ENCODE data around the gene SDR39U1.
A peak's percentile ranks its signal among the peaks of the same experiment; 100 is the strongest.

Gene SDR39U1

DNA sequence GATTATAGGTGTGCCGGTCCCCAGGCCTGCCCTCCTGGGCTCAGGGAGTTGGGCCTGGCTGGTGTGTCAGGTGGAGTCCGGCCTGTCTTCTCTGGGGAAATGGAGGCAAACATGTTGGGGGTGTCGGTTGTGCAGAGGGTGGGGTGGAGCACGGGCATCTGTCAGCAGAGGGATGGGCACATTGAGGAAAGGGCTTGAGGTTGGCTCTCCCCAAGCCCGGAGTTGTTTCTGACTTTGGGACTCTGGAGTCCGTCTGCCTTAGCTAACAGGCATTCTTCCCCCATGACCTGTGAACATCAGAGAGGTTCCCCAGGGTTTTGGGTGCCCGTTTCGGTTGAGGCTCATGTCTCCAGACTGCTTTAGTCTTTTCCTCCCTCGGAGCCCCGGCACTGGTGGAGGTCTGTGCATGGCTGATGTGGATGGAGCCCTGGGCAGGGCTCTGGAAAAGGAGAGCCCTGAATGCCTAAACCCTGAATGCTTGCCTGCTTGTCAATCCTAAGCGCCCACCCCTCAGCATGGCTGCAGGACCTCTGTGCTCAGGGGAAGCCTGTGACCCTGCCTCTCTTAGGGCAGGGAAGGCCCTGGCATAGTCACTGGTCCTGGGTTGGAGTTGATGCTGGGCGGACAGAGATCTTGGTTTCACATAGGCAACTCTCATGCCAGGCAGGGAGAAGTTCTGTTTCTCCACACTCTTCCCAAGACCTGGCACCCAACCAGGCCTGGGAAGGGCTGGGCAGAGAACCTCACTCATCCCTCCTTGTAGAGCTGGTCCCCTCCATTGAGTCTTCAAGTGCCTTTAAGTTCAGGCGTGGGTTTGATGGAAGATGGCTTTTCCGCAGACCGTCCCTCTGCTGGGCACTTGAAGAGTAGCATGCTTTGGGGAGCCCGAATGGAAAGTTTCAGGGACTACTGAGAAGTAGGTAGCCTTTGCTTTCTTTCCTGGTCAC lies 30.9 kb downstream of the SDR39U1 start:
- no peak for DNase-seq (ENCODE audit: low spot score)

DNA sequence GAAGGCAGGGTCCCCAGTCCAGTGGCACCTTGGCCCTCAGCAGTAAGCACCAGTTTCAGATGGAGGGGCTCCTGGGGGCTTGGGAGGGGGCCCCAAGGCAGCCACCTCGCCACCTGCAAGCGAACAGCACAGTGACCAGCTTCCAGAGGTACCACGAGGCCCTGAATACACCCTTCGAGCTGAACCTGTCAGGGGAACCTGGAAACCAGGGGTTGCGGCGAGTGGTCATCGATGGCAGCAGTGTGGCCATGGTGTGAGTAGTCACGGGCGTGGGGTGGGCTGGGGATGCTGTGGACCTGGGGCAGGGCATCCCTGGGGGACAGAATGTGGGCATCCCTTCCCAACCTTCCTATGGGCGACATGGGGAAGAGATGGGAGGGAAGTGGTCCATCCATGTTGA lies 32.6 kb downstream of the SDR39U1 start:
- no peak for DNase-seq (ENCODE audit: low spot score)

DNA sequence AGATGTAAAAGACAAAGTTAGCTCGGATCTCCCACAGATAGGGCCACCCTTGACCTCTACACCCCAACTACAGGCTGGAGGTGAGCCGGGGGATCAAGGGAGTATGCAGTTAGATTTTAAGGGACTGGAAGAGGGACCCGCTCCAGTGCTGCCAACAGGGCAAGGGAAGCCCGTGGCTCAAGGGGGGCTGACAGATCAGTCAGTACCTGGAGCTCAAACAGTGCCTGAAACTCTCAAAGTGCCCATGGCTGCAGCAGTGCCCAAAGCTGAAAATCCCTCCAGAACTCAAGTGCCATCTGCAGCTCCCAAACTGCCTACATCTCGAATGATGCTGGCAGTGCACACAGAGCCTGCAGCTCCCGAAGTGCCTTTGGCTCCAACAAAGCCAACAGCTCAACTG lies 33.4 kb downstream of the SDR39U1 start:
- no peak for DNase-seq (ENCODE audit: low spot score)

DNA sequence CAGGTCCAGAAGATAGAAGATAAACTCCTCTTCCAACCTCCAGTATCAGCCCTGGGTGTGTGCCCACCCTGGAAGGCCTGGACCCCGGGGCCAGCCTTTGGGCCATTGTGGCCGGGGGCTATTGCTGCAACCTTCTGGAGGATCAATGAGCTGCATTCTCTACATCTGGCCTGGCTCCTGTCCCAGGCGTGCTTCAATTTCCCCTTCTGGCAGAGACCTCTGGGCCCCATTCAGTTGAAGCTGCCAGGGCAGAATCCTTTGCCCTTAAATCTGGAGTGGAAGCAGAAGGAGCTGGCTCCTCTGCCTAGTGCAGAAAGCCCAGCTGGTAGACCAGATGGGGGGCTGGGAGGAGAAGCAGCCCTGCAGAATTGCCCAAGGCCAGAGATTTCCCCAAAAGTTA lies 33.8 kb downstream of the SDR39U1 start:
- DNase-seq (ENCODE audit: low spot score) = no peak

DNA sequence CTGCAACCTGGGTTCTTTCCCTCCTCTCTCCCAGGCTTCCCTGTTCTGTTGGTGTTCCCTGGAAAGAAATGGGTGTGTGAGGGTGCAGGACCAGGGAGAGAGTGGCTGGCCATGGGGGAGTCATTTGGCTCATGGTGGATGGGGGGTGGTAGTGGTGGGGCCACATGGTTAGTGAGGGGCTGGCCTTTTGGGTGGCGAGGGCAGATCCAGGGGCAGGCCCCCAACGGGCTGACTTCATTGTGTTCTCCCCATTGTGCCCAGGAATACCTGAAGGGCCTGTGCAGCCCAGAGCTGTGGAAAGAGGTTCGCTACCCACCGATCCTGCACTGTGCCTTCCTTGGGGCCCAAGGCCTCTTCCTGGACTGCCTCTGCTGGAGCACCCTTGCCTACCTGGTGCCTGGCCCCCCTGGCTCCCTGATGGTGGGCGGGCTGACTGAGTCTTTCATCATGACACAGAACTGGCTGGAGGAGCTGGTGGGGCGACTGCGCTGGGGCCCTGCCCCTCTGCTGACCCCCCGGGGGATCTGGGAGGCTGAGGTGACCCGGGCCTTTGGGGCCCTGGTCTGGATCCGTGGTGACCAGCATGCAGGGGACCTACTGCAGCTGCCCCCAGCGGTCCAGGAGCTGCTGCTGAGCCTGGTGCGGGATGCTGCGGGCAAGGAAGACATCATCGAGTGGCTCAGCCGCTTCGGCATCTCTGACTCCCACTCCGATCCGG lies 34.8 kb downstream of the SDR39U1 start:
- DNase-seq (ENCODE audit: low spot score) = no peak

DNA sequence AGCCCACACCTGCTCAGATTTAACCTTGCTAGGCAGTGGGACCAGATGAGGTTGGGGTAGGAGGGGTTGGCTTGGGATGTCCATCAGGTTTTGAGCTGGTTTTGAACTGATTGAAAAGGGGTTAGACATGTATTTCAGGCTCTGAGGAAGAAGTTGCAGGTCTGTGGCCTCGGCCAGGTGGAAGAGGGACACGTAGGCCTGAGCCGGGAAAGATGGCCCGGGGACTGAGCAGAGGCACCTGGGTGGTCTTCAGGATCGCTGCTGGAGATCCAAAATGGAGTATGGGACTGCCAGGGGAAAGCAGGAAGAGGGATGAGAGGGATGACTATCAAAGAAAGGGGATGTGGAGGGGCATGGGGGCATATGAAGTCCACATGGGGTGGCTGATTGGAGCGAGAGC lies 36.2 kb downstream of the SDR39U1 start:
- DNase-seq (ENCODE audit: low spot score) = no peak

DNA sequence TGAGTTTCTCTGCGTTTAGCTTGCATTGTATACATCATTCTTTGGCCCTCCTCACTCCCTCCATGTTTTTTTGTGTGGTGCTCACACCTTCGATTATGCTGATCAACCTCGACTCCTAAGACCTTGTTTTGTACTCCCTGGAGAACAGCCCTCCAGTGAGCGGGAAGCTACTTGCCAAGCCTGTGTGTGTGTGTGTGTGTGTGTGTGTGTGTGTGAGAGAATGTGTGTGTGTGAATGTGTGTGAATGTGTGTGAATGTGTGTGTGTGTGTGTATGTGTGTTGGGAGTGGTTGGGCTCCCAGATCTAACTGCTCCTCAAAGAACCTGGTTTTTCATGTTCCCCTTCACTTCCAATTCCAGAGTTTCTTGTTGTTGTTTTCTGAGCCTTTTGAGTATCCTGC lies 37.8 kb downstream of the SDR39U1 start:
- no peak for DNase-seq (ENCODE audit: low spot score)

DNA sequence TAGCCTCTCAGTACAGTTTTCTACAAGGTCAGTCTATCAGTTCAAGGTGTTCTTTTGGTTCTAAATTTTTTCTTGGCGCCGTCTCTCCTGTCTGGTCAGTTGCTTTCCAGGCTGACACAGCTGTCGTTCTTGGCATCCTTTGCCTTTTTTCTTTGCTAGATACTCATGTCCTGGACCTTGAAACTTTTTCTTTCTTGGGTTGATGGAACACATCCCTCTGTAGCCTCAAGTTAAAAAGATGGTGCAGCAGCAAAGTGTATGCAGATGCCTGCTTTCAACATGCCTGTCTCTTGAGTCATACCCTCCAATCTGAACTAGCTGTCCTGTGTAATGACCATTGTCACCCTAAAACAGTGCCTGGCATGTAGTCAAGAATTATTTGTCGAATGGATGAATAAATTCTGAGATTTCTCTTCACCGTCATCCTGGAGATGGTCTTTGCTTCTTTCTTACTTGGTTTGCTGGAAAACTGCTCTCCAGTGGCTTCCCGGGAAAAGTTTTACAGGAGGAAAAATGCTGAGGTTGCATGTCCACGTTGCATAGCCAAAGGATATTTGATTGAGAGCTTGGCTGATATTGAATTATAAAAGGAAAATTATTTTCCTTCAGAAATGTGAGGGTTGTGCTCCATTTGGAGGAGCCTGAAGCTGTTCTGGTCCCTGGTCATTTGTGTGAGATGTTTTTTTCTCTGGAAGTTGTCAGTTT lies 39.1 kb downstream of the SDR39U1 start:
- no peak for DNase-seq (ENCODE audit: low spot score)

DNA sequence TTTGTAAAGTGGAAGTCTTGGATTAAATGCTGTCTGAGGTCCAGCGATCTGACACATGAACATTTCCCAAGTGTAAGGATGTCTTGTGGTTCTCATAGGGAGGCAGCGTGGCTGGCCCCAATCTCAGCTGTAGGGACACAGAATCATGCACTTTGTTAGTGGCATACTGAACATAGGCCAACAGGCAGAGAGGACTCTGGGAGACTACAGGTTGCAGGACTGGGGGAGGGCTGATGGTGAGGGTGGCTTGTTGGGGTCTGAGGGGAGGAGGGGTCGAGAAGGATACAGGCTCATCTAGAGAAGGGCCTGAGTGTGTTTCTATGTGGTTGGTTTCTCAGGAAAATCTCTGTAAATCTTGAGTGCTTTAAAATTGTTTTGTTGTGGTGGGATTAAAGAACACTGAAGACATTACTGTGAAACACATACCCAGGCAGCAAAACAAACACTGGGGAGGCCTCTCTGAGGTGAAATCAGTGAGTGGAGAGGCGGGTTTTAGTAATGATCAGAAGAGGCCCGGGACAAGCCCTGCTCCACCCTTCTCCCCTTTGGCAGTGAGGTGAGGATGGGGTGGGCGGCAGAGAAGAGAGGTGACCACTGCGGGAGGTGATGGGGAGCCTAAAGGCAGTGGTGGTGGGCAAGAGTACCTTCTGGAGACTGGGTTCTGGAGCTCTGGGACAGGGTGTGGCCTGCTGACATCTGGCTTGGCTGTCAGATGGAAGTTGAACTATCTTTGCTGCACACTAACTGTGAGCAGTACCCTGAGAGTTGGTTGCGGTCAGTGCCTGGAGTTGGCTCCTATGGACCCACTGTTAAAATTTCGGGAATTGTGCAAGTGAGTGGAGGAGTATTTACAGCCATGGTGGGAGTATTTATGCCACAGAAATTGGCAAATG lies 40.5 kb downstream of the SDR39U1 start:
- DNase-seq (ENCODE audit: low spot score) = no peak

DNA sequence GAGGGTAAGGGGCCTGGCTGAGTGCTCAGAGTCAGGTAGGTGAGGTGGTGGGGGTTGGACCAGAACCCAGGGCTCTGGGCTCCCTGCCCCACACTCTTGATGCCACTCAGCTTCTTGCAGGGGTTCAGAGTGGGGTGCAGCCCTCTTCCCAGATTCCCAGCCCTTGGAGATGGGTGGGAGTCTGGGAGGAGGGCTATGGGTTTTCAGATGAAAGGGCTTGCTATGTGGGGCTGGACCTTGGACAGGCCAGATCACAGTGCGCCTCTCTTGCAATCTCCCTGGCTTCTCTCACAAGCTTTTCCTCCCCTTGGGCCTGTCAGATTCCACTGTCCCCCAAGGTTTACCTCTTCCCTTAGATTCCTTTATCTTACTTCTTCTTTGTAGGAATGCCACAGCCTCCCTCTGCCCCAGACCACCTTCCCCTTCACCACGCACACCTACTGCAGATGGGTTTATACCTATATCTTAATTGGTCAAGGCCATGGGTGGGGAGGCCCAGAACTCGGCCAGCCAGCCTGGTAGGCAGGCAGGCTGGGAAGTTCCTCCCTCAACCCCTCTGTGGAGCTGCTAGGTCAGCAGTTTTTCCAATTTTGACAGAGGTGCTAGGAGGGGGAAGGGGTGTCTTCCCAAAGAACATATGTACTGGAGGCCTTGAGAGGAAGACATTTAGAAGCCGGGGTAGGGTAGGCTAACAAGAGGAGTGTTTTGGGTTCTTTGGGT lies 42.4 kb downstream of the SDR39U1 start:
- no peak for DNase-seq (ENCODE audit: low spot score)

DNA sequence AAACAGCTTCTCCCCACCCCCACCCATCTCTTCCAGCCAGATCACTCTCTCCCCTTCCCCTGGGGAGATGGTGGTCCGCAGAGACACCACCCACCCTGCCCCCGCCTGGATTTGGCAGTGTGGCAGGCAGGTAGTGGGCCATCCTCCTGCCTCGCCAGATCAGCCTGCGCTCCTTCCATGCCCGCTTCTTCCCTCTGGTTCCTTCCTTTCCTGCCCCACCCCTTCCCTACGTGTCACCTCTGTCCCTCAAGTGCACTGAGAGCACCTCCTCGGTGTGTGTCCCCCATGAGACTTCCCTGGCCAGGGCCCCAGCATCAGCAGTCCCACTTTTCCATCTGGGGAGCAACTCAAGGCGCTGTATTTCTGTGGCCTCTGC lies 43.1 kb downstream of the SDR39U1 start:
- no peak for DNase-seq (ENCODE audit: low spot score)

DNA sequence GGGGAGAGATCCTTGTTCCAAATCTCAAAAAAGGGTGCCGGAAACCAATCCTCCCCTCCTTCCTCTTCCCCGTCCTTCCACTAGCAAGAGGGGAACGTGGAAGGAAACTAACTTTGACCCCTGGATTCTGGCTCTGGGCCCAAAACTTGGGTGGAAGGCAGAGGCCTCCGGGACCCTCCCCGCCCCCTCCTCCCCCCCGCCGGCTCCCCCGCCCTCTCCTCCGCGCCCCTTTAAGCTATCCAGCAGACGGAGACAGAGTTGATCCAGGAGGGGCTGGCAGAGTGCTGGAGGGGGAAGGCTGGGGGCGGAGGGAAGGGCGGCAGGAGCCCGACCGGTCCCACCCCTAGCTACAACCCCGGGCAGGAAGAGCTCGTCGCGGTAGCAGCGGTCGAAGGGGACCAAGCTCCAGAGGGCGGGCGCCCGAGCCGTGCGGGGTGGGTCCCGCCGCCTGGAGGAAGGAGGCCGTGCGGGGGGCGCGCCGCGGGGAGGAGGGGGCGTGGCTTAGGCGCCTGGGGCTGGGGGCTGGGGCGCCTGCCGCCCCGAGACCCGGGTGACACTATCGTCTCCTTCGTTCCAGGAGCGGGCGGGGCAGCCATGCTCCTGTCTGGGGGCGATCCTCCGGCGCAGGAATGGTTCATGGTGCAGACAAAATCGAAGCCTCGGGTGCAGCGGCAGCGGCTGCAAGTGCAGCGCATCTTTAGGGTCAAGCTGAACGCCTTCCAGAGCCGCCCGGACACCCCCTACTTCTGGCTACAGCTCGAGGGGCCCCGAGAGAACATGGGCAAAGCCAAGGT lies 43.7 kb downstream of the SDR39U1 start, which contains the start of gene NYNRIN:
Gene NYNRIN, plus strand, starts transcription at position 351 of the 794 bp plus-strand sequence. Its CDS starts 244 bp downstream, at position 595.
- DNase-seq (ENCODE audit: low spot score) = peak; percentile 80

DNA sequence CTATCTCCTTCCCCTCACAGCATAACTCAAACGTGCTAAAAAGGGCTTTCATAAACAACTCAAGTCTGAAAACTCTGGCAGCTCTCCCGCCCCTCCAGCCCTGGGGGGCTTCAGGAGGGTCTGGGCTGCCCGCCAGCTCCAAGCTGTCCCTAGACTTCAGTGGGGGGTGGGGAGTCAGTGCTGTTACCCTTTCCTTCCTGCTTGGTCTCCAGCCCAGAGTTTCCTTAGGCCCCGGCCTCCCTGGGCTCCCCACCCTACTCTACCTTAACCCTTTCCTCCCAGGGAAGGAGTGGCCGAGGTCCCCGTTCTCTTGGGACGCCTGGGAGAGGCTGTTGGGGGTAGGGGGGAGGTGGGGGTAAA lies 44.3 kb downstream of the SDR39U1 start:
- peak; percentile 61 for DNase-seq (ENCODE audit: low spot score)

DNA sequence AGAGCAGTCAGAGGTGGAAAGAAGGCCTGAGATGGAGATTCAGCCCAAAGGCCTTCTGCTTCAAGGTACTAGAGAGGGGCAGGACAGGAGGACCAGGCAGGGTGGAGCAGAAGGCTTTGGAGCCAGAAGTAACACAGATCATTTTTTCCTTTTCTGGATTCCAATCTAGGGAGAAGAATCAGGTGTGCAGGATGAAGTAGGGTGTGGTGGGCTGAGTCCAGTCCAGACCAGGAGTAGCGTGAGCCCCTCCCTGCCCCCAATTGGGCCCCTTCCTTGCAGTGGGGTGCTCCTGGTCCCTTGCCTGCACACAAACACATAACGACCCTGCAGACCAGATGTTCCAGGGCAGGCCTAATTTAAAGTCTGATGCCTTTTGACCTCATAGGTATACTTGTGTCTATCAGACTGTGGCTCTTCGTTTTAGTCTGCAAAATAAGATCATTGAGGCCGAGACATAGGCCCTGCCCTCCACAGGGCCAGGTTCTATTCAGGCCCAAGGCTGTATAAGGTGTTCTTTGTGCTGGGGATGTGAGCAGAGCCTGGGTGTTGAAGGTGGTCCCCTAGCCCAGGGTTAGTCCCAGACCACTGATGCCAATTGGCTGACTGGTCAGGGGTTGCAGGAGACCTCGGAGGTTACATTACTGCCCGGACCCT lies 44.8 kb downstream of the SDR39U1 start:
- no peak for DNase-seq (ENCODE audit: low spot score)

DNA sequence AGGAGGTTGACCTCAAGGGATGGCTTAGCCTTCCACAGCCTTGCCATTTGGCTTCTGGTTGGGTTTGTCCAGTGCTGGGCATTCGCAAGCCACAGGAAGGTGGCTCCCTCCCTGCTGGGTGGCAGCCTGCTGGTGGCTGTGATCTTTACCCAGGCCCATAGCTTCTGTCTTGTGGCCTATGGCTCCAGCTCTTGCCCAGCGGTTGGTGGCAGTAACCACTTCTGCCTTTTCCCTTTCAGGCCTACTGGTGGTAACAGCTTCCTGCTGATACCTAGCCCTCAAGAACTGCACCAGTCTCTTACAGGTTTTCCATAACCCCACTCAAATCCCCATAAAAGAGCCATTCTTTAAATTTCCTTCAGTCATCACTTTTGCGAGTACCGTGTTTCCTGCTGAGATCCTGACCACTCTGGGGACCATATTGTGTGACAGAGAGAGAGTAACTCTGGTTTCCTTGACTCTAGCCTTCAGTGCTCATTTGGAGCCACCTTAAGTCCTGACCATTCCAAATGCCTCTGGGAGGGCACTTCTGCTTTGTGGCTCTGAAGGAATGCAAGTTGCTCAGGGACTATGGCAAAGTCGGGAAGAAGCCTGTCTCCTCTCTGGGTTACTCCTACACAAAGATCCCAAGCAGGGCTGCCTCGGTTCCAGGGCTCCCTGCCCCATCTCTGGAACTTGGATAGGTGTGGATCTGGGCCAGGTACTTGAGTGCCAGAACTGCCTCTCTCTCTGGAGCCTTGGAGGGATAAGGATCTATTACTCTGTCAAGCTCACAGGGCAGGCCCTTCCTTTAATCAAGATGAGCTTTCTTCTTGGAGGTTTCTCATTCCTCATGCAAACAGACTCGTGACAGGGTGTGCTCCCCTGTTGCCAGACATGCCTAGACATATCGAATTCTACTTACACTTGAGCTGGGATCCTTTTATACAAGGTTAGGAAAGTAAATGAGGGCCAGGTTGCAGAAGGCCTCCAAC lies 46.7 kb downstream of the SDR39U1 start:
- DNase-seq (ENCODE audit: low spot score) = no peak

DNA sequence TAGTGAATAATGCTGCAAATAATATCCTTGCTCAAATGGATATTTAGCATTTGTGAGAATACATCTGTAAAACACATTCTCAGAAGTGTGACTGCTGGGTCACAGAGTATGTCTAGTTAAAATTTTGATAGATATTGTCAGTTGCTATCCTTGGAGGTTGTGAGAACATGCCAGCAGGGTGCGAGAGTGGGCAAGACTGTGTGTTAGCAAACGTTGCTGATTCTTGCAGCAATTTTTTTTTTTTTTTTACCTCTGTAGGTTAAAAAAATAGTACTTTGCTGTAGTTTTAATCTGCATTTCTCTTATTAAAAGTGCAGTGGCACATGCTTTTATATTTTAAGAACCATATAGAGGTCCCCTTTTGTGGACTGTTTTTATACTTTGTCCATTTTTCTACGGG lies 48.3 kb downstream of the SDR39U1 start:
- no peak for DNase-seq (ENCODE audit: low spot score)

DNA sequence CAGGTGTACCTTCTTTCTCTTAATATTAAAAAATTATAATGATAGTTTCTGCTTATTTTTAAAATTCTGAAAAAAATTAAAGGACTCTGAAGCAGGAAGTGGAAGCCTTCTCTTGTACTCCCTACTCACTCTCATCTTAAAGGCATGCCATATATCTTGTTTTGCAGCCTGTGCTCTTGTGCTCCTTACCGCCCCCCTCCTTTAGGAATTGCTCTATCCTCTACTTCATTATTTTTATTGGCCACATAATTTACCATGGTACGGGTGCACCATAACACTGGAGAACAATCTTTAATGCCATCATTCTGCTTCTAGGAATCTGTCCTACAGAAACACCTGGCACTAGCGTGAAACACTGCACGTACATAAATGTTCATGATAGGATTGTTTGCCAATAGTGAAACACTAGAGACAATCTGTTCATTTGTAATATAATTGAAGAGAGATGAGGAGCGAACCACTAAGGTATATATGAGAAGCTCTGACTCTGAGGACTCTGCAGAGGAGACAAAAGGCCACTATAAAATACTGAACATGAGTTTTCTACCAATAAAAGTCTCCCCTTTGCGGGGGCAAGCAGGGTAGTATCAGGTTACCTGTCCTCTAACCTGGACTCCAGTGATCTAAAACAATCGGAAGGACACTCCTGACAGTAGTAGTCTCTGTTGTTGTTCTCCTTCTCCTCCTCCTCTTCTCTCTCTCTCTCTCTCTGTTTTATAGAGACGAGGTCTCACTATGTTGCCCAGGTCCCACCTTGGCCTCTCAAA lies 50.1 kb downstream of the SDR39U1 start:
- DNase-seq (ENCODE audit: low spot score) = no peak
